NCI-H2107 (cell line): ENCODE results near the gene EML6.
"Not testable (repeated sequence)": the region's sequence is repeated elsewhere in the genome, so short reads cannot be mapped to it uniquely, and the experiment has no call there.

Experiments used
- DNase-seq: peaks from one replicate; lab custom pipeline; 2025; lab: John Stamatoyannopoulos, UW

EML6 gene

DNA sequence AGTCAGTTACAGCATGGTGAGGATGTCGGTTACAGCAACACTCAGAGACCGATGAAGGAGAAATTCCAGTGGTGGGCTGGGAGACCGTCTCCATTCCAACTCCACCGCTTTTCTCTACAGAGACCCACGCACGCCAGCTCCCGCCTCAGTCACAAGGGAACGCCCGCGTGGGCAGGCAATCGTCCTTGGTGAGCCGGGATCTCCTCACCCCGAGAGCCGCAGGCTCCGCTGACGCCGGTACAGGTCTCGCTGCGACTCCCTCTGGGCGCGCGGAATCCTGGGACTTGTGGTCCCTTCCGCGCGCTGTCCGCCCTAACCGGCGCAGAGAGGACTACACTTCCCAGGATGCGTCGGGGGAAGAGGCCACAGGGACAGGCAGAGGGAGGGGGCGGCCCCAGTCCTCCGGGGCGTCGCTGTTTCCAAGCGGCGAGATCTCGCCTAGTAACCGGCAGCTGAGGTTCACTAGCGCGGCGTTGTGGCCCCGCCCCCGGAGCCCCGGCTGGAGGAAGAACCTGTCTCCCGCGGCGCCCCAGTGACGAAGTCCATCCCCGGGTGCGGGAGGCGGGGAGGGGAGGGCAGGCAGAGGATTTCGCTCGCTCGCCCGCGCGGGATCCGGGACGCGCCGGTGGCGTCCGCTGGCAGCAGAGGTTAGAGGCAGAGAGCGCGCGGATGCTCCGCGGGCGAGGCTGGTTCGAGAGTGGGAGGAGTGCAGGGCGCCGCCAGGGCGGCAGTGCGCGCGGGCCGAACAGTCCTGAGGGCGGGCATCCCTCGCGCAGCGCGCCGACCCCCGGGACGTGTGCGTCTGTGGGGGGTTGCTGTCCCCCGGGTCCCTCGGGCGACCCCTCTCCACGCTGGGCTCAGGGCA, at the start of gene EML6:
EML6 (plus strand) TSS at position 532 of the 865 bp plus-strand sequence. CDS start 1,400 bp downstream, outside the sequence.
- DNase-seq, result peak; percentile 95

DNA sequence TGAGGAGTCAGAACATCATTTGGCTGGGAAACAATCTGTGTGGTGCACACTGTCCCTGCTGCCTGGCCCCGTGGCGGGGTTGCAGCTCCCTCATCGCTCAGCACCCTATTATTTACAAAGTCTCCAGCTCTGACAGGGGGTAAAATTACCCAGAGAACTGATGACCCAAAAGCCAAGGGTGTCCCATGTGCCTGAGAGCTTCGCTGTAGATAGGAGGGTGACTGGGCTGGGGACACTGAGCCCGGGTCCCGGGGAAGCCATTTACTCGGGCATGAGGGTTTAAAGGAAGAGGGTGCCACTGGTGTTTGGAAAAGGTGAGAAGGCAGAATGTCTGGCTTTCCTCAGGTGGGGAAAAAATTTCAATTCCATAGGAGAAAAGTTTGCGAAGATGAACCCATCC, 48.2 kb upstream of the EML6 start:
- DNase-seq, result no peak

DNA sequence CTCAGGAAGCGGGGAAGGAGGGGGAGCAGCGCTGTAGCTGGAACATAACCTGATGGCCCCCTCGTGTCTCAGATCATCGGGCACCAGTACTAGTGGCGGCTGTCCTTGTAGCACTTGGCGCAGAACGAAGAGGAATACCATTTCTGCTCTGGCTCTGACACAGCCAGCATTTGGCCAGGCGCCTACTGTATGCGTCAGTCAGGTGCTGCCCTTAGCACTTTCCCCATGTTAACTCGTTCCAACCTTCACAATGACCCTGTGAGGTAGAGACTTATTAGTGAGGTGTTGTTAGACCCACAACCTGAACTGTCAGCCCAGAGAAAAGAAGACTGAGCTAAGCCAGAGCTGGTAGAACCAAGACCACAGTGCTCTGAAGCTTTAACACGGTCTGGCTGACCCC, 47.7 kb upstream of the EML6 start:
- no peak for DNase-seq

DNA sequence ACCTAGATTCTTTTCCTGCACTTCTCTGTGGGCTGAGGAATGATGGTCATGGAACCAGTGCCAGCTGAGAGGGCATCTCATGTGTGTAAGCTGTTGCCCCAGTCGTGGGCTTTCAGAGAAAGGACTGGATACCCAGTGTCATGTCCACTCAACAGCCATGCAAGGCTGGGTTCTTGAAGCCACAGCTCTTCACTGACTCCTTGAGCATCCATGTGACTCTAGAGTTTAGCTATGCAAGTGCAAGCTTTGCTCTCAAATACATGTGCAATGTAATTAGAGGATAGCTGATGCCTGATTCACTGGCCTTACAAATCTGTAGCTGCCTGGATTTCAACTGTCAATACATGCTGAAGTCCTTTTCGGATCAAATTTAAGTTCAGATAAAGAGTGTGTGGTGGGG, 46.8 kb upstream of the EML6 start:
- DNase-seq, result no peak

DNA sequence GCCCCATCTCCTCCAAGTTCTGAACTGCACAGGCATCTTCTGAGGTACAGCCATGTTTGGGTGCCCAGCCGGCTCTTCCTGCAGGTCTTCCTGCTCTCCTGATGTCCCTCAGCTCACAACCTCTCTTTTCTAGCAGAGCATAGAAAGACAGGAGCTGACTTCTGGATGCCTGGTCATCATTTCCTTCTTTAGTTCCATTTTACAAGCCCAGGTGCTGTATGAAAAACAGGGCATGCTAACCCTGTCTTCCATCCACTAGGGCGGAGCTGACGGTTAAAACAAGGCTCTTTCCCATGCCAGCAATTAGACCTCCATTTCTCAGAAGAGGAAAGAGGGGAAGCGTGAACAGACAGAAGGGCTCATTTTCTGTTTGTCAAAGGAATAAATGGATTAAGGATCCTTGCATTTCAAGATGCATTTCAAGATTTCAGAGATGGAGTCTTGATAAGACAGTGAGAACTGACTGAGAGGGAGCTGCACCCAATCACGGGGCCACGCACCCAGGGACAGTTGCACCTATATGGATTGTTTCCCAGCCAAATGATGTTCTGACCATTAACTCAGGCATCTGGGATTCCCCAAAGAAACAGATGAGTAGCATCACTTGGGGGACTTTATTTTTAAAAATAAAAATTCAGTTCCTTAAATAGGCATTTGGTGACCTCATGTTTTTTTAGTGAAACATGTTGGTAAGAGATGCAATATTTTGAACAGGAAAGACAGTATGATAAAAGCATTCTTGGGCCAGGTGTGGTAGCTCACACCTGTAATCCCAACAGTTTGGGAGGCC, 45.8 kb upstream of the EML6 start:
- DNase-seq, result no peak

DNA sequence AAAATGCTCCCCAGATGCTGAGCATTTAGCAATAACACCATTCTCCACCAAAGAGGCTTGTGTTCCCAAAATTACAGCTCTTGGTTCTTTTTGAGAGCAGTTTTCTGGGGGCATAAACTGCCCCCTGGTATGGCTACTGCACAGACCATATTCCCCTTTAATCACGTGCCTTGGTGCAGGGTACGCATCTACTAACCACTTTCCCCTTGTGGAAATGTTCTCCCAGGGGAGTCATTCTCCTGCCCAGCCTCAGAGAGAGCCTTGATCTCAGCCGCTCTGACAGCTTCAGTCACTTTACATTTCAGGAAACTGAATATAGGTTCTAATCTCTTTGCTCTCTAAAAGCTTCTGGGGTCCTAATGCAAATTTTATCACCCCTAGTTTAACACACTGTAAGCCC, 44.7 kb upstream of the EML6 start:
- DNase-seq, result no peak

DNA sequence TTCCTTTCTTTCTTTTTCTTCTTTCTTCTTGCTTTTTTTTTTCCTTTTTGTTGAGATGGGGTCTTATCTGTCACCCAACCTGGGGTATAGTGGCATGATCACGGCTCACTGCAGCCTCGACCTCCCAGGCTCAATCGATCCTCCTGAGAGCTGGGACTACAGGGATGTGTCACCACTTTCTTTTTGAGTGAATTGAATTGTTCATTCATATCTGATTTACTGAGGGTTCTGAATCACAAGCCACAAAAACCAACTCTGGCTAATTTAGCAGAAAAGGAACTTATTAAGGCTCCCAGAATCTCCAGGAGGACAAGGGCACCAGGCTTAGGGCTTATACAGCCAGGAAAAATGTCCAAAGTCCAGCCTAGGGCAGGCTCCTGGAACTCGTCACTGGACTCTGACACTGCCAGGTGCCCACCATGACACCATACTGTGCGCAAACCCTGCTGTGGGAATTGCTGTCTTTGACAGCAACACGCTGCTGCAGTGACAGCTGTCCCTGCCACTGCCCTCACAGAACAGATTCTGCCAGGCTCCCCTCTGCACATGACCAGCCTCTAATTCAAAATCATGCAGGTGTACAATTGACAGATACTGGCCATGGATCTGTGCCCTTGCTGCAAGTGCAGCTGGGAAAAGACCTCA, 42.9 kb upstream of the EML6 start:
- DNase-seq, result no peak

DNA sequence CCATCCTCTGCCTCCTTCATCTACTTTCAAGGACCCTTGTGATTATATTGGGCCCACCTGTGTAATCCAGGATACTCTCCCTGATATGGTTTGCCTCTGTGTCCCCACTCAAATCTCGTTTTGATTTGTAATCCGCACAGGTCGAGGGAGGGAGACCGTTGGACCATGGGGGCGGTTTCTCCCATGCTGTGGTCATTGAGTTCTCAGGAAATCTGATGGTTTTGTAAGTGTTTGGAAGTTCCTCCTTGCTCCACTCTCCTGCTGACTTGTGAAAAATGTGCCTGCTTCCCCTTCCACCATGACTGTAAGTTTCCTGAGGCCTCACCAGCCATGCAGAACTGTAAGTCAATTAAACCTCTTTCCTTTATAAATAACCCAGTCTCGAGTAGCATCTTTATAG, 42.0 kb upstream of the EML6 start:
- DNase-seq, result no peak

DNA sequence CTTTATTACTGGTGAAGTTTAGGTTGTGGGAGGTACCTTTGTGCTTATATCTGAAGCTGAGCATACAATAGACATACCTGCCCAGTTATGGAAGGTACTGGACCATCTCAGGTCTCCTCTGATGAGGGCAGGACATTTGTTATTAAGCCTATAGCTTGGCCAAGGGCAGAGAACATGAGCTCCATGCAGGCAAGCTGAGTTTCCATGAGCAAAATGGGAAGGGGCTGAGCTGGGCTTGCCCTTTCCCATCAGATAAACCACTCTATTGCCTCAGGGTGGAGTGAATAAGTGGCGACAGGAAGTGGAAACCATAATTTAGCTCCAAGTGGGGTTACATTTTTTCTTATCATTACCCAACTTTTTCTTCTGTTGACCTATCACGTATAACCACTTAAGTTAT, 39.9 kb upstream of the EML6 start:
- DNase-seq, result no peak

DNA sequence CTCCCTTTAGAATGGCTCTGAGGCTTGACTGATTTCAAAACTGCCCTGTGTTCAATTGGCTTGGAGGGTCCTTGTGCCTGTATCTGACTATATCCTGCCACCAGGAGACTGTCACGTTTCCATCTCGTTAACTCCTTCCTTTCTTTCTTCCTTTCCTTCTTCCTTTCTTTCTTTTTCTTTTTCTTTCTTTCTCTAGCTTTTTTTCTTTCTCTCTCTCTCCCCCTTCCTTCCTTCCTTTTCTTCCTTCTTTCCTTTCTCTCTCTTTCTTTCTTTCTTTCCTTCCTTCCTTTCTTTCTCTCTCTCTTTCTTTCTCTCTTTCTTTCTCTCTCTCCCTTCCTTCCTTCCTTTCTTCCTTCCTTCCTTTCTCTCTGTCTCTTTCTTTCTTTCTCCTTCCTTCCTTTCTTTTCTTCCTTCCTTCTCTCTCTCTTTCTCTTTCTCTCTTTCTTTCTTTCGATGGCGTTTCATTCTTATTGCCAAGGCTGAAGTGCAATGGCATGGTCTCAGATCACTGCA, 38.1 kb upstream of the EML6 start:
- no peak for DNase-seq

DNA sequence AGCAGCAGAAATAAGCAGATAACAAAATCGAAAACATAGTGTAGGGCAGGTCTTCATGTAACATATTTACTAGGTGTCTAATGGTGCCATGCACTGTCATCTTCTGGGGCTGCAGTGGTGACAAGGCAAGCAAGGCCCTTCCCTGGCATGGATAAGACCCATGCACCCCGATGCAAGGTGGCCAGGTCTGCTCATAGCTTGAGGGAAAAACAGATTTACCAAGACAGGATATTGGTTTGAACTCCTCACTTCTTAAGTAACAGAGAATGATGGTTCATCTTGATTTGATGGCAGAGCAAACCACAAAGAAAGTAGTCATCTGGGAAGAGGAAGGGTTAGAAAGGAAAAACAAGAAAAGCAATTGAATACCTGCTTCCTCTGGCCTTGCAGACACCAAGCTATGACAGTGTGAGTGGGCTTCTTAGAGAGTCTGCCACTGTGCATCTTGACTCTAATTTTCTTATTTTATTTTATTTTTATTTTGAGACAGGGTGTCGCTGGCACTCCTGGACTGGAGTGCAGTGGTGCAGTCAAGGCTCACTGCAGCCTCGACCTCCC, 35.8 kb upstream of the EML6 start:
- no peak for DNase-seq

DNA sequence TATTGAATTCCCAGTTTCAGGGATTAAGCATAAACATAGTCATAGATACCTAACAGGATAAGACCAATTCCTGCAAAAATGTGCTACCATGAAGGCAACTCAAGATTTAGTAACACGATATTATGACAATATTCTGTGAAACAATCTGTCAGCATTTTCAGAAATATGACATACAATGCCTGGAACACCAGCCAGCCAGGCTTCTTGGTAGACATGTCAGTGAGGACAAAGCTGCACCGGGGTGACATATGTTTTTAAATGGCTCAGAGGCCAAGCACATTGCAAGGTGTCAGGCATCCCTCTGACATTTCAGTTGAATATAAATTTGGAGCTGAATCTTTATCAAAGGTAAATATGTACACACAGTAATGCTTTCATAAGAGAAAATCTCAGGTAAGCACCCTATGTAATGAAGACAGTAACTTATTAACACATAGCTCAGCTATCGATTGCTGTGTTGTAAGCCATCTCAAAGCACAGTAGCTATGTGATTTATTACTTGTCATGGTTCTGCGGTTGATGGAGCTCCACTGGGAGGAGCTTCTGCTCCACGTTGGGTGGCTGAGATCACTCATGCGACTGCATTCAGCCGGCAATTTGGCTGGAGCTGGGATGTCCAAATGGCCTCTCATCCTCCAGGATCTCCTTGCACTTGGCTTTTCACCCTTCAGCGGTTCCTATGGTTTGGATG, 31.9 kb upstream of the EML6 start:
- no peak for DNase-seq

DNA sequence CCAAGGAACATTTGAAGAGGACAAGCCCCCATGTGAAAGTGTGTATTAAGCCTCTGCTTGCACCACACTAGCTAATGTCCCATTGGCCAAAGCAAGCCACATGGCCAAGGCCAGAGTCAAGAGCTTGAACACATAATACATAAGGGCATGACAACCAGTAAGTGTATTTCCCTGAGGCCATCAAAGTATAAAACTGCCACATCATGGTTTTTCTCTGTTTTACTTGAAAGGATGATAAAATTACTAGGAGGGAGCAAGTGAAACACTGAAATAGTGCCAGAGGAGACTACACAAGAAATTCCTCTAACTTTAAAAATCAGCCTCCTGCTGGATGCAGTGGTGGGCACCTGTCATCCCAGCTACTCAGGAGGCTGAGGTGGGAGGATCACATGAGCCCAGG, 30.9 kb upstream of the EML6 start:
- DNase-seq, result no peak

DNA sequence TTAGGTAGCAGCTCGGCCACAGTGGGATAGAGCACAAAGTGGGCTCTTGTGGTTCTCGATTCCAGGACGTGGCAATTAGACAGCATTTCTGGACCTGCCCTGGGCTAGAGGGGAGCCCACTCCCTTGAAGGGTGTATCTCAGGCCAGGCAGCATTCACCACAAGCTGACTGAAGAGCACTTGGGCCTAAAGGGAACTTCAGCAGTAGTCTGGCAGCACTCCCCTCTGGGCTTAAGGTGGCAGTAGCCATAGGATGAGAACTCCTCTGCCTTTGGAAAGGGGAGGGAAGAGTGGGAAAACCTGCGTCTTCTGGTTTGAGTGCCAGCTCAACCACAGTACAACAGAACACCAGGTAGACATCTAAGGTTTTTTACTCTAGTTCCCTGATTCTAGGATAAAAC, 28.1 kb upstream of the EML6 start:
- no peak for DNase-seq

DNA sequence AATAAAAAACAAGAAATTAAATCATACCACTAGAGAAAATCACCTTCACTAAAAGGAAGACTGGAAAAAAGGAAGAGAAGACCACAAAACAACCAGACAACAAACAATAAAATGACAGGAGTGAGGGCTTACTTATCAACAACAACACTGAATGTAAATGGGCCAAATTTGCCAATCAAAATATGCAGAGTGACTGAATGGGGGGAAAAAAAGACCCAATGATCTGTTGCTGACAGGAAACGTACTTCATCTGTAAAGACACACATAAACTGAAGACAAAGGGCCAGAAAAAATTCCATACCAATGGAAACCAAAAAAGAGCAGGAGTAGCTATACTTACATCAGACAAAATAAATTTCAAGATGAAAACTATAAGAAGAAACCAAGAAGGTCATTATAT, 25.5 kb upstream of the EML6 start:
- no peak for DNase-seq

DNA sequence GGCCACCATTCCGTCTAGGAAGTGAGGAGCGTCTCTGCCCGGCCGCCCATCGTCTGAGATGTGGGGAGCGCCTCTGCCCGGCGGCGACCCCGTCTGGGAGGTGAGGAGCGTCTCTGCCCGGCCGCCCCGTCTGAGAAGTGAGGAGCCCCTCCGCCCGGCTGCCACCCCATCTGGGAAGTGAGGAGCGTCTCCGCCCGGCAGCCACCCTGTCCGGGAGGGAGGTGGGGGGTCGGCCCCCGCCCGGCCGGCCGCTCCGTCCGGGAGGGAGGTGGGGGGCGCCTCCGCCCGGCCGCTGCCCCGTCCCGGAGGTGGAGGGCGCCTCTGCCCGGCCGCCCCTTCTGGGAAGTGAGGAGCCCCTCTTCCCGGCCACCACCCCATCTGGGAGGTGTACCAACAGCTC, 24.5 kb upstream of the EML6 start:
- DNase-seq, result not testable (repeated sequence)

DNA sequence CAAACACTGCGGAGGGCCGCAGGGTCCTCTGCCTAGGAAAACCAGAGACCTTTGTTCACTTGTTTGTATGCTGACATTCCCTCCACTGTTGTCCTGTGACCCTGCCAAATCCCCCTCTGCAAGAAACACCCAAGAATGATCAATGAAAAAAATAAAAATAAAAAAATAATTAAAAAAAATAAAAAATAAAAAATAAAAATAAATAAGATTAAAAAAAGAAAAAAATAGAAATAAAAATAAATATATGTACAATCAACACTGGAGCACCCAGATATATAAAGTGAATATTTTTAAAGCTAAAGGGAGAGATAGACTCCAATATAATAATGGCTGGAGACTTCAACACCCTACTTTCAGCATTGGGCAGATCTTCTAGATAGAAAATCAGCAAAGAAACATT, 23.8 kb upstream of the EML6 start:
- DNase-seq, result no peak

DNA sequence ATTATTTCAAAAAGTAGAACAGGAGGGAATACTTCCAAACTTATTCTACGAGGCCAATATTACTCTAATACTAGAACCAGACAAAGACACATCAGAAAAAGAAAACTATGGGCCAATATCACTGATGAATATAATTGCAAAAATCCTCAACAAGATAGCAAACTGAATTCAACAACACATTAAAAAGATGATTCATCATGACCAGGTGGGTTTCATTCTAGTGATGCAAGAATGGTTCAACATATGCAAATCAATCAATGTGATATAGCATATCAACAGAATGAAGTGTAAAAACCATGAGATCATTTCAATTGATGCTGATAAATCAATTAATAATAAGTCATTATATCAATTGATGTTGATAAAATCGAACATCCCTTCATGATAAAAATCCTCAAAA, 22.4 kb upstream of the EML6 start:
- DNase-seq, result no peak

DNA sequence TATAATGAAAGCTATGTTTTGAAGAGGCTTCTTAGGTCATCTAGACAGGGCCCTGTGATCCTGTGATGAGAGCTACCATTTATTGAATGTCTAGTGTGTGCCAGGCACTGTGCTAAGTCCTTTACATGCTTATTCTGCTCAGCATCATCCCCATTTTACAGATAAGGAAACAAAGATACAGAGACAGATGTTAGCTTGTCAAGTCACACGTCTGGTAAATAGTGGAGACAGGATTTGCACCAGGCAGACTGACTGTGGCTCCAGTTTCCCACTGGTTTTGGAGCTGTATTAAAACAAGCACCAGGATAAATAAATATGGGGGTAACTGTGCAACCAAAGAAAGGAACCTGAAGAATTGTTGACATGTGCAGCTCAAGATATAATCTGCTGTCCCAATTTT, 19.2 kb upstream of the EML6 start:
- DNase-seq, result no peak

DNA sequence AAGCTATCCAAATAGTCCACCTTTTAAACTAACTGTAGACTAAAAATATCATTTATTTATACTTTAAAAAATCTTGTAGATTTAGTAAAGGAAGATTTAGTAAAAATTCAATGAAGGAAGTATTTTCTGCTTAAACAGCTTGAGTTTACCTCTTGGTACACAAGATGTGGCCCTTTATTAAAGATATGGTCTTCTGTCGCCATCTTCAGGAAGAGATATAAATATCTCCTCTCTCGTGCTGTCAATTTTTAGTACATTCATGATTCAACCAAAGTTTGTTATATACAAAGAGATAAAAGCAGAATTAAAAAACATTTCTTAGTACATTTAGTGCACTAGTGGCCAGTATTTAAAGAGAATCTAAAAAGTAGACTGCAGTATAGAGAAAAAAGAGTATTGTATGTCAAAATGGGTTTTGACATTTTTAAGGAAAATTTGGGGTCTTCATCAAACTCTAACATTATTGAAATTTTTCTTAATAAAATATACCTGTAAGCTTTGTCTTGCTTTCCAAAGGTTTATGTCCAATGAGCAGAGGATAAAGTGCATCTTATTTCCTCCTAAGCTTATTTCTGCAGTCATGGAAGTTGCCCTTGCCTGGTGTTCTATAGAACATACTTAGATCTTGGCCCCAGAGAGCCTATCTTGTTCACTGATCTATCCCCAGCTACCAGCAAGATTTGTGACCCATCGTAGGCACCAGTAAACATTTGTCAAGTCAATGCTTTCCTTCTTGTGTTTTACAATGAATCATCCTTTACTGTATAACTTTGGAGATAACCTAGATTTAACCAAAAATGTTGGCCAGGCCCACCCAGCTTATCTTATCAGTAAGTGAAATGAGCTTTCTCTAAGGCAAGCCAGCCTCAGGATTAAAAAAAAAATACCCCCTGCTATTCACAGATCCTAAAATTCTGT, 18.5 kb upstream of the EML6 start:
- DNase-seq, result peak; percentile 15

DNA sequence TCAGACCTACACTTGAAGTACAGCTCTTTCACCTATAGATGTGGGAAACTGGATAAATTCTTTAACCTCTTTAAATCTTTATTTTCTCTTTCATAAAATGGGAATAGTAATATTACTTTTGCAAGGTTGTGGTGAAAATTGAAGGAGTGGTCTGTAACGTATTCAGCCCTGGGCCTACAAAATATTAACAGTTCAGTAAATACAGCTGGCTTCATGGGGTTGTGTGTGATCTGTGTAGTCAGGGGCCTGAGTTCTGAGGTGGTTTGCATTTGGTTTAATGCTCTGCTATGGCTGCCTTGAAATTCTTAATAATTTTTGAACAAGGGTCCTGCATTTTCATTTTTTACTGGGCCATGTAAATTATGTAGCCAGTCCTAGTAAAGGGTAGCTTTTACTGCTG, 16.8 kb upstream of the EML6 start:
- DNase-seq, result no peak
